ENCODE data around the gene RAB38. TPM values are rescaled to one million over a fixed set of nuclear protein-coding genes. Genes with fewer than 3 reads are reported as not detected.

Gene RAB38
- total RNA-seq, 2 donors from 2014 or later = 1.8 to 7.6 TPM

GRCh38 chr11:88151709-88152265, 23.5 kb downstream of the RAB38 start:
- H3K27me3 ChIP-seq (replicated peaks; ENCODE audit: insufficient read depth) = no peaks in the 10 kb centered on the region
- H3K4me1 ChIP-seq (replicated peaks) = no peaks in the 10 kb centered on the region
- no peak overlapping the region for H3K27ac ChIP-seq
- H3K36me3 ChIP-seq = no peaks in the 10 kb centered on the region
- WGBS = 76% methylated on average over 5 of the region's 5 CpGs
- no peak for DNase-seq (ENCODE audit: low spot score)
- no peak overlapping the region for H3K4me3 ChIP-seq
- H3K9me3 ChIP-seq = no peaks in the 10 kb centered on the region
- TF ChIP-seq CTCF (IDR thresholded peaks at IDR 0.05) (no peak), POLR2A (IDR thresholded peaks at IDR 0.05) (no peak), POLR2AphosphoS5 (IDR thresholded peaks at IDR 0.05) (no peak)
- intact Hi-C loops (cut with DNase I) = no loop called here

- DNase-seq (ENCODE audit: low spot score) = no peak
- no peaks in the 10 kb centered on the region for H3K9me3 ChIP-seq
- H3K27ac ChIP-seq = no peak overlapping the region
- H3K36me3 ChIP-seq = no peaks in the 10 kb centered on the region
- intact Hi-C loops (cut with DNase I) = no loop called here
- no peaks in the 10 kb centered on the region for H3K27me3 ChIP-seq (replicated peaks; ENCODE audit: insufficient read depth)
- no peak overlapping the region for H3K4me3 ChIP-seq
- 100% methylated on average over 1 of the region's 1 CpG for WGBS
- TF ChIP-seq CTCF (IDR thresholded peaks at IDR 0.05) (no peak), POLR2A (IDR thresholded peaks at IDR 0.05) (no peak), POLR2AphosphoS5 (IDR thresholded peaks at IDR 0.05) (no peak)
- no peaks in the 10 kb centered on the region for H3K4me1 ChIP-seq (replicated peaks)
Observed at GRCh38 chr11:88146106-88146505, 29.1 kb downstream of the RAB38 start.

- Histone ChIP-seq H3K4me1 (replicated peaks) (no peaks in the 10 kb centered on the region), H3K36me3 (no peaks in the 10 kb centered on the region), H3K27ac (no peak overlapping the region), H3K9me3 (no peaks in the 10 kb centered on the region), H3K27me3 (replicated peaks; ENCODE audit: insufficient read depth) (no peaks in the 10 kb centered on the region), H3K4me3 (no peak overlapping the region)
- no peak for TF ChIP-seq POLR2A (IDR thresholded peaks at IDR 0.05)
- no peak for TF ChIP-seq POLR2AphosphoS5 (IDR thresholded peaks at IDR 0.05)
- no peak for TF ChIP-seq CTCF (IDR thresholded peaks at IDR 0.05)
- DNase-seq (ENCODE audit: low spot score) = no peak
- WGBS = 39% methylated on average over 1 of the region's 1 CpG
- intact Hi-C loops (cut with DNase I) = no loop called here
Observed at GRCh38 chr11:88139865-88140264, 35.4 kb downstream of the RAB38 start.

- no peak for TF ChIP-seq CTCF (IDR thresholded peaks at IDR 0.05)
- TF ChIP-seq POLR2A (IDR thresholded peaks at IDR 0.05) = no peak
- no peak for TF ChIP-seq POLR2AphosphoS5 (IDR thresholded peaks at IDR 0.05)
- Histone ChIP-seq H3K27ac (no peak overlapping the region), H3K4me3 (no peak overlapping the region), H3K4me1 (replicated peaks) (no peaks in the 10 kb centered on the region), H3K36me3 (no peaks in the 10 kb centered on the region), H3K9me3 (no peaks in the 10 kb centered on the region), H3K27me3 (replicated peaks; ENCODE audit: insufficient read depth) (no peaks in the 10 kb centered on the region)
- DNase-seq (ENCODE audit: low spot score) = no peak
- intact Hi-C loops (cut with DNase I) = no loop called here
- 78% methylated on average over 3 of the region's 3 CpGs for WGBS
Observed at GRCh38 chr11:88131764-88132470, 43.3 kb downstream of the RAB38 start.

- Histone ChIP-seq H3K27me3 (replicated peaks; ENCODE audit: insufficient read depth) (no peaks in the 10 kb centered on the region), H3K9me3 (no peaks in the 10 kb centered on the region), H3K4me1 (replicated peaks) (no peaks in the 10 kb centered on the region), H3K36me3 (no peaks in the 10 kb centered on the region), H3K4me3 (no peak overlapping the region), H3K27ac (no peak overlapping the region)
- intact Hi-C loops (cut with DNase I) = no loop called here
- 83% methylated on average over 4 of the region's 4 CpGs for WGBS
- TF ChIP-seq POLR2A (IDR thresholded peaks at IDR 0.05) = no peak
- no peak for TF ChIP-seq CTCF (IDR thresholded peaks at IDR 0.05)
- no peak for TF ChIP-seq POLR2AphosphoS5 (IDR thresholded peaks at IDR 0.05)
- no peak for DNase-seq (ENCODE audit: low spot score)
Observed at GRCh38 chr11:88122956-88123355, 52.3 kb downstream of the RAB38 start.
